ENCODE results near the gene NAP1L4. TPM values are rescaled to one million over a fixed set of nuclear protein-coding genes. Genes with fewer than 3 reads are reported as not detected.

The NAP1L4 gene
- total RNA-seq, 1 donor from 2014 or later: 148 TPM

GRCh38 chr11:2916114-2916891, 75.8 kb downstream of the NAP1L4 start:
- Mint-ChIP-seq H3K4me1 (ENCODE audit: unreplicated experiment) (peaks cover 23% of the 10 kb centered on the region), H3K36me3 (ENCODE audit: unreplicated experiment) (no peaks in the 10 kb centered on the region), H3K27ac (ENCODE audit: unreplicated experiment) (no peak overlapping the region), H3K9me3 (ENCODE audit: unreplicated experiment) (no peaks in the 10 kb centered on the region), H3K4me3 (ENCODE audit: unreplicated experiment) (no peak overlapping the region), H3K27me3 (ENCODE audit: unreplicated experiment) (no peaks in the 10 kb centered on the region)
- no peak for TF ChIP-seq CTCF (IDR thresholded peaks at IDR 0.05)
- DNase-seq (ENCODE audit: extremely low spot score, unreplicated experiment): no peak

GRCh38 chr11:2915473-2915872, 76.7 kb downstream of the NAP1L4 start:
- Mint-ChIP-seq H3K4me1 (ENCODE audit: unreplicated experiment) (peaks cover 22% of the 10 kb centered on the region), H3K27me3 (ENCODE audit: unreplicated experiment) (no peaks in the 10 kb centered on the region), H3K36me3 (ENCODE audit: unreplicated experiment) (no peaks in the 10 kb centered on the region), H3K27ac (ENCODE audit: unreplicated experiment) (no peak overlapping the region), H3K9me3 (ENCODE audit: unreplicated experiment) (no peaks in the 10 kb centered on the region), H3K4me3 (ENCODE audit: unreplicated experiment) (no peak overlapping the region)
- no peak for TF ChIP-seq CTCF (IDR thresholded peaks at IDR 0.05)
- no peak for DNase-seq (ENCODE audit: extremely low spot score, unreplicated experiment)

GRCh38 chr11:2914455-2915195, 77.5 kb downstream of the NAP1L4 start:
- TF ChIP-seq CTCF (IDR thresholded peaks at IDR 0.05): no peak
- Mint-ChIP-seq H3K4me3 (ENCODE audit: unreplicated experiment) (no peak overlapping the region), H3K36me3 (ENCODE audit: unreplicated experiment) (no peaks in the 10 kb centered on the region), H3K27ac (ENCODE audit: unreplicated experiment) (no peak overlapping the region), H3K9me3 (ENCODE audit: unreplicated experiment) (no peaks in the 10 kb centered on the region), H3K27me3 (ENCODE audit: unreplicated experiment) (no peaks in the 10 kb centered on the region), H3K4me1 (ENCODE audit: unreplicated experiment) (peaks cover 25% of the 10 kb centered on the region)
- DNase-seq (ENCODE audit: extremely low spot score, unreplicated experiment): no peak

GRCh38 chr11:2913776-2914175, 78.4 kb downstream of the NAP1L4 start:
- no peak for DNase-seq (ENCODE audit: extremely low spot score, unreplicated experiment)
- Mint-ChIP-seq H3K27ac (ENCODE audit: unreplicated experiment) (no peak overlapping the region), H3K9me3 (ENCODE audit: unreplicated experiment) (no peaks in the 10 kb centered on the region), H3K36me3 (ENCODE audit: unreplicated experiment) (no peaks in the 10 kb centered on the region), H3K4me3 (ENCODE audit: unreplicated experiment) (no peak overlapping the region), H3K4me1 (ENCODE audit: unreplicated experiment) (peaks cover 25% of the 10 kb centered on the region), H3K27me3 (ENCODE audit: unreplicated experiment) (no peaks in the 10 kb centered on the region)
- no peak for TF ChIP-seq CTCF (IDR thresholded peaks at IDR 0.05)

GRCh38 chr11:2913019-2913431, 79.1 kb downstream of the NAP1L4 start:
- Mint-ChIP-seq H3K36me3 (ENCODE audit: unreplicated experiment) (no peaks in the 10 kb centered on the region), H3K4me1 (ENCODE audit: unreplicated experiment) (peaks cover 25% of the 10 kb centered on the region), H3K4me3 (ENCODE audit: unreplicated experiment) (no peak overlapping the region), H3K27ac (ENCODE audit: unreplicated experiment) (peak overlapping the region; percentile 81), H3K9me3 (ENCODE audit: unreplicated experiment) (no peaks in the 10 kb centered on the region), H3K27me3 (ENCODE audit: unreplicated experiment) (no peaks in the 10 kb centered on the region)
- no peak for TF ChIP-seq CTCF (IDR thresholded peaks at IDR 0.05)
- no peak for DNase-seq (ENCODE audit: extremely low spot score, unreplicated experiment)
